KMS-11 (cell line): ENCODE data around the gene TFAP2E.

ENCODE experiments used
- H2AFZ ChIP-seq: fragments of 200-600 bp; sonication (generic); 2 replicates; pipeline ENCODE4 v1.6.1; 2016; ENCODE audit warnings: antibody characterized with exemption, mixed run types, low read depth
- H3K27ac ChIP-seq: fragments of 200-600 bp; sonication (generic); 2 replicates; pipeline ENCODE4 v1.6.1; 2016; ENCODE audit warnings: mild to moderate bottlenecking, mixed run types
- H3K27me3 ChIP-seq: fragments of 200-600 bp; sonication (generic); 2 replicates; pipeline ENCODE4 v1.6.1; 2017; ENCODE audit warnings: mild to moderate bottlenecking, low read depth, mixed run types, moderate library complexity; ENCODE audit not compliant: insufficient read depth
- H3K36me3 ChIP-seq: fragments of 200-600 bp; sonication (generic); 2 replicates; pipeline ENCODE4 v1.6.1; 2017; ENCODE audit warnings: mild to moderate bottlenecking, mixed run types; ENCODE audit not compliant: insufficient read depth
- H3K4me1 ChIP-seq: fragments of 200-600 bp; sonication (generic); 2 replicates; pipeline ENCODE4 v1.6.1; 2016; ENCODE audit warnings: mild to moderate bottlenecking, low read depth, mixed run types; ENCODE audit not compliant: poor library complexity, severe bottlenecking
- H3K4me2 ChIP-seq: fragments of 200-600 bp; sonication (generic); 2 replicates; pipeline ENCODE4 v1.7.0; 2016; ENCODE audit warnings: mild to moderate bottlenecking, mixed run types
- H3K4me3 ChIP-seq: fragments of 200-600 bp; sonication (generic); IDR thresholded peaks from 2 replicates; pipeline ENCODE4 v1.6.1; 2017; ENCODE audit warnings: low read depth, low read length, mixed read lengths; ENCODE audit not compliant: insufficient read depth
- H3K79me2 ChIP-seq: fragments of 200-600 bp; sonication (generic); 2 replicates; pipeline ENCODE4 v1.6.1; 2016; ENCODE audit warnings: low read depth, mixed run types; ENCODE audit not compliant: insufficient read depth
- H3K9ac ChIP-seq: fragments of 200-600 bp; sonication (generic); 2 replicates; pipeline ENCODE4 v1.6.1; 2016; ENCODE audit warnings: mild to moderate bottlenecking, mixed run types
- H4K20me1 ChIP-seq: fragments of 200-600 bp; sonication (generic); 2 replicates; pipeline ENCODE4 v1.6.1; 2016; ENCODE audit warnings: mild to moderate bottlenecking, mixed run types; ENCODE audit not compliant: insufficient read depth
- CTCF ChIP-seq: fragments of 200-600 bp; sonication (generic); conservative IDR thresholded peaks from 2 replicates; pipeline ENCODE4 v1.6.1; 2017; ENCODE audit warnings: low read depth, mild to moderate bottlenecking, antibody characterized with exemption, low read length, moderate library complexity, mixed read lengths

The TFAP2E gene

GRCh38 chr1:35544976-35545375 lies 28.1 kb upstream of the TFAP2E start:
- H3K4me2 ChIP-seq = no peak overlapping the region
- H2AFZ ChIP-seq = no peak overlapping the region
- H4K20me1 ChIP-seq = no peaks in the 10 kb centered on the region
- H3K9ac ChIP-seq = no peak overlapping the region
- no peak overlapping the region for H3K27ac ChIP-seq
- TF ChIP-seq CTCF = peak; percentile 53
- H3K36me3 ChIP-seq = no peaks in the 10 kb centered on the region; the same call in 1 of the 2 replicates
- no peaks in the 10 kb centered on the region for H3K79me2 ChIP-seq
- H3K27me3 ChIP-seq = no peaks in the 10 kb centered on the region
- peaks cover 14% of the 10 kb centered on the region for H3K4me1 ChIP-seq
- no peak overlapping the region for H3K4me3 ChIP-seq

- Histone ChIP-seq H3K4me2 (no peak overlapping the region), H3K27me3 (no peaks in the 10 kb centered on the region), H3K4me3 (no peak overlapping the region), H3K4me1 (peaks cover 8% of the 10 kb centered on the region), H2AFZ (no peak overlapping the region), H3K36me3 (no peaks in the 10 kb centered on the region; the same call in 1 of the 2 replicates), H3K9ac (no peak overlapping the region), H4K20me1 (no peaks in the 10 kb centered on the region), H3K27ac (no peak overlapping the region), H3K79me2 (no peaks in the 10 kb centered on the region)
- TF ChIP-seq CTCF = no peak
Observed at GRCh38 chr1:35546614-35547013, 26.5 kb upstream of the TFAP2E start.

DNA sequence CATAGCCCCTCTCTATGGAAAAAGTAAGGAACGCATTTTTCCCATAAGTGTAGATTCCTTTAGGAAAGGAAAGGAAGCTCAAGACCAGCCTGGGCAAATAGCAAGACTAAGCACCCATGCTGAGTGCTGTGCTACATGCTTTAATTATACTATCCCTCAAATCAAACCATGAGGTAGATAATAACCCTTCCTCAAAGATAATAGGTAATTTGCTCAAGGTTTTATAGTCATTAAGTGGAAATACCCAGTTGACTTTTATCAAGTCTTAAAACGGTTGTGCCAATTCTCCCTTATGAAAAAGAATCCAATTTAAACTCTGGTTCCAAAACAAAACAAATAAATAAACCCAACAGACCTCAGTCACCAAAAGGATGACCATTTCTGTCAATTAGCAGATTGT lies 19.3 kb upstream of the TFAP2E start:
- no peak overlapping the region for H3K27ac ChIP-seq
- no peaks in the 10 kb centered on the region for H3K36me3 ChIP-seq
- peaks cover 12% of the 10 kb centered on the region for H3K4me1 ChIP-seq
- no peak for TF ChIP-seq CTCF
- H3K4me3 ChIP-seq = no peak overlapping the region
- H2AFZ ChIP-seq = no peak overlapping the region
- H4K20me1 ChIP-seq = no peaks in the 10 kb centered on the region
- H3K79me2 ChIP-seq = peaks cover 26% of the 10 kb centered on the region; the same call in 1 of the 2 replicates
- no peak overlapping the region for H3K9ac ChIP-seq
- H3K27me3 ChIP-seq = no peaks in the 10 kb centered on the region
- H3K4me2 ChIP-seq = no peak overlapping the region

DNA sequence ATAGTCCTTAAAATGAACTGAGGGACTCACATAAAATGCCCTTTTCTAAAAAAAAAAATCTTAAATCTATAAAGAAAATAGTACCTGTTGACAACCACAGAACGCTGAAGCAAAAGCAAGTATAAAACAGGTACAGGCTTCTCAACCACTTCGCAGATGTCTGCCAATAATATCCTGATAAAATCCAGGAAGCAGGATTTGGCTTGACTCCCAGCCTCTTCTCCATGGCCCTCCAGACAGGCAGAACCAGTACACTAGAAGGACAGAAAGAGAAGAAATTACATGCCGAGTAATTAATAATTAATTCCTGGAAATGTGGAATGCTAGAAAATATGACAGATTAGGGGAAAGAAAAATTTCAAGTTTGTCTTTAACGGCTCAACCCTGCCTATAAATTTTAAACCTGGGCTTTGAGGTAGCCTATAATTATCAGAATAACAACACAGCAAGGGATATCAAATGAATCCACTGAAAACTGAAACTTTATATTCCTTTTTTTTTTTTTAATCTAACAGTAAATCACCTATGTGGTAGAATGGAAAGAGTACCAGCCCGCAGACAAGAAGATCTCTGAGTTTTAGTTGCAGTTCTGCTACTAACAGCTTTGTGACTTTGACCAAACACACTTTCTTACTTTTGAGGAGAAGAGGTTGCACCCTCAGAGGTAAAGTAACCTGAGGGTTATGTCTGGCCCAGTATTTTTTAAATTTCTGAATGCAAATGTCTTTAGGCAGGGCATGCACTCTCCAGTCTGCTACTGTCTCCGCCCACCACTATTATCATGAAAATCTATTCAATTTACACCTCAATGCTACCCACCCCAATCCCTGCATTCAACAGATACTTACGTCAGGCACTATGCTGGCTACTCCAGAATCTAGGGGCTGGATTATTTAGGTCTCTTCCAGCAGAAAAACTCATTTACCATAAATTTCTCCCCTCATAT lies 18.6 kb upstream of the TFAP2E start:
- peaks cover 18% of the 10 kb centered on the region for H3K4me1 ChIP-seq
- H3K9ac ChIP-seq = no peak overlapping the region
- H3K36me3 ChIP-seq = no peaks in the 10 kb centered on the region
- H4K20me1 ChIP-seq = no peaks in the 10 kb centered on the region
- no peak overlapping the region for H3K4me2 ChIP-seq
- no peak overlapping the region for H3K27ac ChIP-seq
- H2AFZ ChIP-seq = no peak overlapping the region
- TF ChIP-seq CTCF = no peak
- H3K79me2 ChIP-seq = peaks cover 26% of the 10 kb centered on the region; the same call in 1 of the 2 replicates
- H3K27me3 ChIP-seq = no peaks in the 10 kb centered on the region
- no peak overlapping the region for H3K4me3 ChIP-seq
